ENCODE data around the gene NUP62.
"Not testable (repeated sequence)": the region's sequence is repeated elsewhere in the genome, so short reads cannot be mapped to it uniquely, and the experiment has no call there.

NUP62 gene

GRCh38 chr19:49929121-49929610 is at the start of gene NUP62, which contains the start of gene ATF5:
Gene NUP62 (minus strand): TSS chr19:49929504. CDS start chr19:49909807, 19,697 bp downstream.
Gene ATF5 (plus strand): TSS chr19:49929205. CDS start chr19:49930851, 1,646 bp downstream.
- peak; percentile 88 to 91 for DNase-seq

- DNase-seq = no peak
Measured at GRCh38 chr19:49978324-49978723, 49.0 kb upstream of the NUP62 start.

- no peak for DNase-seq
Measured at GRCh38 chr19:49977881-49978280, 48.6 kb upstream of the NUP62 start.

- no peak for DNase-seq
Measured at GRCh38 chr19:49977076-49977475, 47.8 kb upstream of the NUP62 start.

- DNase-seq = no peak
Measured at GRCh38 chr19:49976496-49976895, 47.2 kb upstream of the NUP62 start.

- no peak for DNase-seq
Measured at GRCh38 chr19:49975051-49975450, 45.7 kb upstream of the NUP62 start.

GRCh38 chr19:49973987-49974386 is 44.7 kb upstream of the NUP62 start:
- peak in 1 of 2 donors; percentile 3 for DNase-seq

- no peak for DNase-seq
Measured at GRCh38 chr19:49972841-49973240, 43.5 kb upstream of the NUP62 start.

GRCh38 chr19:49971991-49972411 is 42.7 kb upstream of the NUP62 start:
- no peak for DNase-seq

GRCh38 chr19:49969355-49969754 is 40.1 kb upstream of the NUP62 start:
- DNase-seq = not testable (repeated sequence)

- no peak for DNase-seq
Measured at GRCh38 chr19:49968279-49968922, 39.1 kb upstream of the NUP62 start.

- not testable (repeated sequence) for DNase-seq
Measured at GRCh38 chr19:49960980-49961379, 31.7 kb upstream of the NUP62 start, which contains the start of gene SIGLEC11. Gene SIGLEC11 (minus strand): TSS chr19:49961172. CDS start chr19:49961081, 91 bp downstream.

- not testable (repeated sequence) for DNase-seq
Measured at GRCh38 chr19:49959892-49960291, 30.6 kb upstream of the NUP62 start.

- DNase-seq = not testable (repeated sequence)
Measured at GRCh38 chr19:49958596-49958995, 29.3 kb upstream of the NUP62 start.

- DNase-seq = not testable (repeated sequence)
Measured at GRCh38 chr19:49958144-49958543, 28.8 kb upstream of the NUP62 start.

- DNase-seq = no peak
Measured at GRCh38 chr19:49957262-49957915, 28.1 kb upstream of the NUP62 start.

GRCh38 chr19:49956115-49956495 is 26.8 kb upstream of the NUP62 start:
- no peak for DNase-seq

GRCh38 chr19:49954933-49955332 is 25.6 kb upstream of the NUP62 start:
- DNase-seq = no peak

- DNase-seq = no peak
Measured at GRCh38 chr19:49954092-49954829, 25.0 kb upstream of the NUP62 start.

- no peak for DNase-seq
Measured at GRCh38 chr19:49953416-49953815, 24.1 kb upstream of the NUP62 start.

- DNase-seq = no peak
Measured at GRCh38 chr19:49952906-49953305, 23.6 kb upstream of the NUP62 start.

GRCh38 chr19:49952479-49952836 is 23.2 kb upstream of the NUP62 start:
- no peak for DNase-seq

GRCh38 chr19:49951806-49952478 is 22.6 kb upstream of the NUP62 start:
- no peak for DNase-seq
